T-helper 1 cell treated with Interleukin-12 subunit alpha and Interleukin-12 subunit beta and Interleukin-4 antibody, amounts not matched to agents 30 ng/mL and 1 ng/mL, for 36 hours (primary cell): Measurements from ENCODE around the gene FAM222A. TPM values are rescaled to one million over a fixed set of nuclear protein-coding genes. Genes with fewer than 3 reads are reported as not detected.

Experiments
- intact Hi-C: fragments of 100-400 bp; cut with micrococcal nuclease; formaldehyde crosslinking; loops from one replicate; pipeline ENCODE4 v1.15.1; 2024
- total RNA-seq: library from RNA; stranded (reverse); gene quantifications from 2 replicates; pipeline ENCODE4 v1.2.3, GENCODE V29; 2022

The FAM222A gene
- total RNA-seq, 1 donor from 2014 or later: 0.51 TPM

DNA sequence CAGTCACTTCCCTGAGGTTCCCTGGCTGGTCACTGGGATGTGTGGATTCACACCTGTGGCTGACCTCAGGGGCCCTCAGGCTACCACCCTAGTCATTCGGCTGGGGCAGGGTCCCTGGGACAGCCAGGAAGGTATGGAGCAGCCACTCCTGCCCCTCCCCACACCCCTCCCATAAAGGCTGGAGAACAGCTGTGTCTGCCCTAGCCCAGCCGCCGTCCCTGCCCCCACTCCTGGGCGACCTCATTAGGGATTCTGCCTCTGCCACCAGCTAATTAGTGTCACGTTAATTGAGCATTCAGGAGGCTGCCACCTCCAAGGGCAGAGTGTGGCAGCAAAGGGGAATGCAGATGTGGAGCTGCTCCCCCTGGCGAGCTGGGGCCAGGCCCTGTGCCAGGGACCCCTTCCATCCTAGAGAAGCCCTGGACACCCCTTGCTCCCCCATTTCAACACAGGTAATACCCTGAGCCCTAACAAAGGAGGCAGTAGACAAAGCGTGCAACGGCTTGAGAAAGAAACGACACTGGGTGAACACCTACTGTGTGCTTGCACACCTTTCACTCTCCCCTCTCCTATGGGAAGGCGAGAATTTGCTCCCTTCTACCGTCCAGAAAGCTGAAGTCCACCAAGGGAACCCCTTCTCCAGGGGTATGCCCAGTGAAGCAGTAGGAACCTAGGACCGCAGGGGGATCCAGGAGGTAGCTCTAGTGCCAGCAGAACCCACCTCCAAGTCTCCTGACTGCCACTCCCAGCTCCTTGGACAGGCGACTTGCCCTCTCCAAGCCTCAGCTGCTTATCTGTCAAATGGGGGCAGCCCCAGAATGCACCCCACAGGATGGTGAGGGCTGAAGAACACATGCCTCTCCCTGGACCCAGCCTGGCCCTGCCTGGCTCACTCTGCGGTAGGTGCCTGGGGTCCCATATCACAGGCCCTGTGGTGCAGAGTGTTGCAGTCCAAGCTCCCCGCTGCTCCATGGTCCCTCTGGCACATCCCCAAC, 45.1 kb downstream of the FAM222A start:
- intact Hi-C loops: no loop called here

DNA sequence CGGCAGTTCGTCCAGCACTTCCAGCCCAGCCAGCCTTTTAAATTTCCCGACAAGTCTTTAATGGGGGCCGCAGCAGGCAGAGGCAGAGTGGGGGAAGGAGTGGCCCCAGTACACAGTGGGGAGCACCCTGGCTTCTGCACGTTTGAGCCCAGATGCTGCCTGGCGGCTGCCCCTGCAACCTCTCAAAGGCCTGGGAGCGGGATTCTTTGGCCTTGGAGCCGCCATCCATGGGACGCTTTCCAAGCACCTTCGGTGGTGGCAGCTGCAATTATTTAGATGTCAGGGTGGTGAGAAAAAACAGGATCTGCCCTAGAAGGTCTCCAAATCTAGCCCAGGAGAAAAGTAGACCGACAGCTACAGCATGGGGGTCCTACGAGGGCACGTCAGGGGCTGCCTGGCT, 46.0 kb downstream of the FAM222A start:
- intact Hi-C loops: no loop called here

DNA sequence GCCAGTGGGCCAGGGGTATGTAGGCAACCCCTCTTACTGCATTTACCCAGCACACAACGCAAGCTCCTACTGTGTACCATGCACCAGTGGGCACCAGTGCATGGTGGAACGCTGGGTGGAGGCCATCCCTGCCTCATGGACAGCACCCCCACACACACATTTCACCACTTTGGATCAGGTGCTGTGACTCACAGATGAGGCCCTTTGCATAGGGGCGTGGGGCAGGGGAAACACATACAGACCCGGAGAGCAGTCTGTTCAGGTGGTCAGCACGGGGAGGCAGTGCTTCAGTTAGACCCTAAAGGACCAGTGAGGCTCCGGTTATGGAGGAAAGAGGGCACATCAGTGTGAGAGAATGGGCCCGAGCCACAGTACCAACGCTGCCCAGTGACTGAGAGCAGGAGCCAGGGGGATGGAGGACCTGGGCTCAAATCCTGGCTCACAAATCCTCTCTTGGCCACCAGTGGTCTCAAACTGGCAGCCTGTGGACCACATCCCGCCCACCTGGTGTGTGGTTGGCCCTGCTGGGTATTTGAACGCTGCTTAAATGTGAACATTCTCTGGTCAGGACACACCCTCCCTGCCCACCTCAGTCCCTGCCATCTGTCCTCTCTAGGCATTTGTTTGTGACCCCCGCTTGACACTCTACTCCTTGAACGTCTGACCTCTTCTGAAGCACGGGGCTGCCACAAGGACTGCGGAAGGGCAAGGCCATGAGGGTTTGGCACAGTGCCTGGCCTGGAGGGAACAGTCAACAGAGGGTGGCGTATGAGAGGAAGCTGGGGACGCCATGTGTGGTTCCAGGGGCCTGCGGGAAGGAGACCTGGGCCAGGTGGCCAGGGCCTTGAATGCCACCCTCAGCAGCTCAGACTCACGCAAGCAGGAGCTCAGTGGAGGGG, 46.7 kb downstream of the FAM222A start:
- intact Hi-C loops: no loop called here

DNA sequence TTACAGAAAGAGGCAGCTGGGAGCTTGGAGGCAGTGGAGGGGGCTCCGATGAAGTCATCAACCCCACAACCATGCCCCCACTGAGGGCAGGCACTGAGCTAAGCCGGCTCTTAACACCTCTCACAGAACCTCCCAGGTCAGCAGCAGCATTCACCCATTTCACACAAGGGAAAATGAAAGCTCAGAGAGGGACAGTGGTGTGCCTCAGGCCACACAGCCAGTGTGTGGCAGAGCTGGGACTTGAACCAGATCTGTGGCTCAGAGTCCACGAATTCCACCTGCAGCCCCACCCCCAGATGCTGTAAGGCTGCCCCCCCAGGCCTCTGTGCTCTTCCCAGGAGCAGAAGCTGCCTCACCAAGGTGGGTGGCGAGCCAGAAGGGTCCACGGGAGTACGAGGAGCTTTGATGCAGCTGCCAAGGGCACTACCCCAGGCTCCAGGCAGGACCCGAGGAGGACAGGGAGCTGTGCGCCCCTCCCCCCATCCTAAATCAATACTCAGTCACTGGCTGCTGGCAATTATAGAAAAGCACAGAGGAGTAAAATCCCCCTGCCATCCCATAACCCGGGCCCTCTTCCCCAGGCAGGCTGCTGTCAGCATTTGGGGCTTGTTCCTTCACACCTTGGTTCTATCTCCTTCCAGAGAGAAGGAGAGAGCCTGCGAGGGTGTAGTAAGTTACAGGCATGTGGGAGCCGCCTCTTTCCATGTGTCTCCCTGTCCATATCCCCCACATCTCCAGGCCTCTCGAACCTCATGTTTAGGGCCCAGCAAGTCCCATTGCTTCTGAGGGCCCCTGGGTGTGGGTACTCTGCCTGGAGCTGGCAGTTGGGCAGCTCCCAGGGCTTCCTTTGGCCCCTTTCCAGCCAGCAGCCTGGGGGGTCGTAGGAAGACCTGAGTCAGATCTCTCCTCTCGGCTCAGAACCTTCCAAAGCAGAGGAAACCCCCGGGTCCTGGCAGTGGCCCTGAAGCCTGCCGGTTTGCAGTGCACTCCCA, 47.6 kb downstream of the FAM222A start:
- intact Hi-C loops: no loop called here

DNA sequence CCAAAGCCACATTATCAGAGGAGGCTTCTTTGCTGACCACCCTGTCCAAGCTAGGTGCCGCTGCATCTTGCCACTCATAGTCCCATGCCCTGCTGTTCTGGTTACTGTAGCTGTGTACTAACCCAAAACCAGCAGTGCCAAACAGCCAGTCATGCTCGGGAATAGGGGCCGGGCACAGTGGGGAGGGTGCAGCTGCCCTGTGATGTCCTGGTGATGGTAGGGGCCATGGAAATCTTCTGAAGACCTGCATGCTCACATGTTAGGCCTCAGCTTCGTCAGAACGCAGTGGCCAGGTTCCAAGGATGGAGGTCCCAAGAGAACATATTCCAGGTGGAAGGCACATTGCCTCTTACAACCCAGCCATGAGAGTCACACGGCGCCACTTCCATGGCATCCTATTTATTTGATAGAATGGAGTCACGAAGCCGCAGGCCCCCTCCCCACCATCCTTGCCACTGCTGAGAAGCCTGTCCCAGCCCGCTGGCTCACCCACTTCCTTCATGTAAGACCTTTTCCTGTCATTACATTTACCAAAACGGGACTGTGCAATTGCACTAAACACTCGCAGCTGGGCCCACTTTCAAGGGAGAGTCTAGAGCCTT, 48.5 kb downstream of the FAM222A start:
- intact Hi-C loops: no loop called here

DNA sequence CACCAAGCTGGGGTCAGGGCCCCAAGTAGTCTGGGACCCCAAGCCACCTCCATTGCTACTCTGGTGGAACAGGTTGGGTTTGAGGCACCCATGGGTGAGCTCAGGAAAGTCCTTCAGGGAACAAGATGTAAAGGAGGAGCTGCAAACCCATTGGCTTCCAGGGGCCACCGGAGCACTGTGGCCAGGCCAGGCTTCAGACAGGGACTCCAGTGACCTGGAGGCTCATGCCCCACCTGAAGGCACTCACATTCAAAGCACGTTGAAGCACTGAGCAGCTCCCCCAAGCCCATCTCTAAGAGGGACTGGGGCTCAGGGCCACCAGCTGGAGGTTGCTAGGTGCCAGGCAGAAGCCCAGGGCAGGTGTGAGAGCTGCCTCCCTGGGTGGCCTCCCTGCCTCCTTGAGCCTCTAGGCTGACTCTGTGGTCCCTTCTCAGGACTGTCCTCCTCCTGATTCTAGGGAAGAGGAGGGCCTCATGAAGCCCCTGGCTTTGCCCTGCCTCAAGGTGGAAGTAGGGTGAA, 49.1 kb downstream of the FAM222A start:
- intact Hi-C loops: no loop called here

DNA sequence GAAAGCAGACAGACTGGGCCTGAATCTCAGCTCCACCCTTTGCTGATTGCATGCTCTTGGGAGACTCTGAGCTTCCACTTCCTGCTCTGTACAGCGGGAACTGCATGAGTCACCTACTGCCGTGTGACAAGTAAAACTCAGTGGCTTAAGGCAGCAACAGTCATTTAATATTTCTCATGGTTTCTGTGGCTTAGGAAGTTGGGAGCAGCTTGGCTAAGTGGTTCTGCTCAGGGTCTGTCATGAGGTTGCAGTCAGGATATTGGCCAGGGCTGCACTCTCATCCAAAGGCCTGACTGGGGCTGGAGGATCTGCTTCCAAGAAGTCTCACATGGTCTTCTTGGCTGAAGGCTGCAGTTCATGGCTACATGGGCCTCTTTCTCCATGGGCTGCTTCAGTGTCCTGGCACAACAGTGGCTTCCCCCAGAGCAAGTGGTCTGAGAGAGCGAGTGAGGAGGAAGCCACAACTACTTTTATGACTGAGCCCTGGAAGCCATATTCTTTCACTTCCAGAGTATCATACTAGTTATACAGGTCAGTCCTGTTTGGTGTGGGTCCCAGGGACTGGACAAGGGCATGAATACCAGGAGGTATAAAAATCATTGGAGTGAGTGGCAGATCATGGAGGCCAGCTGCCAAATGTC, 49.7 kb downstream of the FAM222A start:
- intact Hi-C loops: no loop called here

DNA sequence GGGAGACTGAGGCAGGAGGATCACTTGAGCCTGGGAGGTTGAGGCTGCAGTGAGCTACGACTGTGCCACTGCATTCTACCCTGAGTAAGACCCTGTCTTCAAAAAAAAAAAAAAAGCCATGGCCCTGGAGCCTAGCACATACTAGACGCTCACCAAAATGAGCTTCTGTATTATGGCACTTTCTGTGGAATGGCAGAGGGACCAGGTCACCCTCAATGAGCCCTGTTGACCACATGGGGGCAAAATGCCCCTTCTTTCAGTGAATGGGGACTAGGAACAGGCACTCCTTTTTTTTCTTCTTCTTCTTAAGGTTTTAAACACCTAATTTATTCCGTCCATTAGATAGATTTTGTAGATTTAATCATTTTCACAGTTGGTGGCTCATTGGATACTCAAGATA, 50.5 kb downstream of the FAM222A start:
- intact Hi-C loops: no loop called here

DNA sequence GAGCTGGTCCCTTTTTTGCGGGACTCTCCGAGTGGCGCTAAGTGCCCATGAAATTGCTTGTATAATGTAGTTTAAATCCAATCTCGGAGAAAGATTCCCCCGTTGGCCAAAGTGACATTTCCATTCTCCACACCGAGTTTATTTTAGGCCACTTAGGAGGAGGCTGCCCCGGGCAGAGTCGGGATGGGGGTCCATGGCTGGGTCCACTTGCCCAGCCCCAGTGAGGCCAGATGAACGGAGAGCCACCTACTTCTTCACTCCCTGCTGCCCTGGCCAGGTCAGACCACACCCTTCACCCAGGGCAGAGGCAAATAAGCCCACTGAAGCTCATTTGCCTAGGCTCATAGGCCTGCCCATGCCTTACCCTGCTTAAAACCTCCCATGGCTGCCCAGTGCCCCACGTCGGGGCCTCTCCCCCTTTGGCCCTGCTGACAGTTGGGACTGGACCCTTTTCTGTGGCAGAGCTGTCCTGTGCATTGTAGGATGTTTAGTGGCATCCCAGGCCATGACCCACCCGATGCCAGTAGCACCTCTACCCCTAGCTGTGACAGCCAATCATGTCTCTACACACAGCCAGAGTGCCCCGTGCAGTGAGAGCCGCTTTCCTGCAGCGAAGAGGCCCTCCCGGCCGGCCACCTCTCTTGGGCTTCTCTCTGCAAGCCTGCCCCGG, 51.3 kb downstream of the FAM222A start:
- intact Hi-C loops: no loop called here

DNA sequence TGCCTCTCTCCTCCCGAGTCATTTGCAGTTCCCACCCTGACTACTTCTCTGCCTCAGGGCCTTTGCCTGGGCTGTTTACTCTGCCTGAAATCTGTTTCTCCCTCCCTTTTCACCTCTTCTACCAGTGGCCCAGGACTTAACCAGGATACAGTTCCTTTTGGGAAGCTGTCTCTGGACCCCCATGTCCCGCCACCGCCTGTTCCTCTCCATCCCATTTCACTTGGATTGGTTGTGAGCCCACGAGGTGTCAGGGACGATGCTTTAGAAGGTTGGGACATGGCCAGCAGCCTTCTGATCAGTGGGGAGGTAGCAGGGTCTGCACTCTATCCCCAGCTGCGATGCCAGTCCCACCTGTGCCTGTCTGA, 51.8 kb downstream of the FAM222A start:
- intact Hi-C loops: no loop called here

DNA sequence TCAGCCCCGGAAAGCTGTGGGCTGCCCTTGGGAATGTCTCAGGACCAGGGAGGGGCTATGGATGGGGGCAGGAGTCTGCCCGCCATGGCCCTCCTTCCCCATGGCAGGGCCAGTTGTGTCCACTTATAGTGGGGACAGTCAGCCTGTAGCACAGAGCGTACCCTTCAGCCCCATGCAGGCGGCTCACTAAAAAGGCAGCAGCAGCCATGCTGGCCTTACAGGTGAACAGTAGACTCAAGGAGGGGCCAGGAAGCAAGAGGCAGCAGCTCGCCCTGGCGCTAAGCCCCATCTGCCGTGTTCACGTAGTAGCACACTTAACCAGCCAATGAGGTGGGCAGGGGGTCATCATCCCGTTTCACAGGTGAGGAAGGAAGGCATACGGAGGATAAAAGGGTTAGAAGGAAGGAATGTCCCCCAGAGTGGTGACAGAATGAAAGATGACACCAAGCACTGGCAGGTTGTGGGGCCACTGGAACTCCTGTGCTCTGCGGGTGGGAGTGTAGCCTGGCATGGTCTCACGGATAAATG, 52.7 kb downstream of the FAM222A start:
- intact Hi-C loops: no loop called here

DNA sequence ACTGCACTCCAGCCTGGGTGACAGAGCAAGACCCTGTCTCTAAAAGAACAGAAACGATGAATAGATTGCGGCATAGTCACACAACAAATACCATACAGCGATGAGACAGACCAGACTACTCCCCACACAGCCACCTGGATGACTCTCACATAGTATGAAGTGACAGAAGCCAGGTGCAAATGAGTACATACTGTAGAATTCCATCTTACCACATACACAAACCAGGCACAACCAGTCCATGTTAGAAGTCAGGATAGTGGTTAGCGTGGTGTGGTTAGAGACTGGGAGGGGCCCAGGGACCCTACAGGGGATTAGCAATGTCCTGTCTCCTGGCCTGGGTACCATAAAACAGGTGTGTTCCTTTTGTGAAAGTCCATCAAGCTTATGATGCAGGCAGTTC, 53.8 kb downstream of the FAM222A start:
- intact Hi-C loops: no loop called here

DNA sequence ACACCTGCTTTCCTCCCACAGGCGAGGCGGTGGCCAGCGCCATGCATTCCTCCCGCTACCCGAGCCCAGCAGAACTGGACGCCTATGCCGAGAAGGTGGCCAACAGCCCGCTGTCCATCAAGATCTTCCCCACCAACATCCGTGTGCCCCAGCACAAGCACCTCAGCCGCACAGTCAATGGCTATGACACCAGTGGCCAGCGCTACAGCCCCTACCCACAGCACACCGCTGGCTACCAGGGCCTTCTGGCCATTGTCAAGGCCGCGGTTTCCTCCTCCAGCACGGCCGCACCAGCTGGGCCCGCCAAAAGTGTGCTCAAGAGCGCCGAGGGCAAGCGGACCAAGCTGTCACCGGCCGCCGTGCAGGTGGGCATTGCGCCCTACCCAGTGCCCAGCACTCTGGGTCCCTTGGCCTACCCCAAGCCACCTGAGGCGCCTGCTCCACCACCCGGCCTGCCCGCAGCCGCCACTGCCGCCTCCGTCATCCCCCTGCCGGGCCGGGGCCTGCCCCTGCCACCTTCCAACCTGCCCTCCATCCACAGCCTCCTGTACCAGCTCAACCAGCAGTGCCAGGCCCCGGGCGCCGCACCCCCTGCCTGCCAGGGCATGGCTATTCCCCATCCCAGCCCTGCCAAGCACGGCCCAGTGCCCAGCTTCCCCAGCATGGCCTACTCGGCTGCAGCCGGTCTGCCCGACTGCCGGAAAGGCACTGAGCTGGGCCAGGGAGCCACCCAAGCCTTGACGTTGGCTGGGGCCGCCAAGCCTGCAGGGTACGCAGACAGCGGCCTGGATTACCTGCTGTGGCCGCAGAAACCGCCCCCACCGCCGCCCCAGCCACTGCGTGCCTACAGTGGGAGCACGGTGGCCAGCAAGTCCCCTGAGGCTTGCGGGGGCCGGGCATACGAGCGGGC, 54.6 kb downstream of the FAM222A start:
- intact Hi-C loops: no loop called here

DNA sequence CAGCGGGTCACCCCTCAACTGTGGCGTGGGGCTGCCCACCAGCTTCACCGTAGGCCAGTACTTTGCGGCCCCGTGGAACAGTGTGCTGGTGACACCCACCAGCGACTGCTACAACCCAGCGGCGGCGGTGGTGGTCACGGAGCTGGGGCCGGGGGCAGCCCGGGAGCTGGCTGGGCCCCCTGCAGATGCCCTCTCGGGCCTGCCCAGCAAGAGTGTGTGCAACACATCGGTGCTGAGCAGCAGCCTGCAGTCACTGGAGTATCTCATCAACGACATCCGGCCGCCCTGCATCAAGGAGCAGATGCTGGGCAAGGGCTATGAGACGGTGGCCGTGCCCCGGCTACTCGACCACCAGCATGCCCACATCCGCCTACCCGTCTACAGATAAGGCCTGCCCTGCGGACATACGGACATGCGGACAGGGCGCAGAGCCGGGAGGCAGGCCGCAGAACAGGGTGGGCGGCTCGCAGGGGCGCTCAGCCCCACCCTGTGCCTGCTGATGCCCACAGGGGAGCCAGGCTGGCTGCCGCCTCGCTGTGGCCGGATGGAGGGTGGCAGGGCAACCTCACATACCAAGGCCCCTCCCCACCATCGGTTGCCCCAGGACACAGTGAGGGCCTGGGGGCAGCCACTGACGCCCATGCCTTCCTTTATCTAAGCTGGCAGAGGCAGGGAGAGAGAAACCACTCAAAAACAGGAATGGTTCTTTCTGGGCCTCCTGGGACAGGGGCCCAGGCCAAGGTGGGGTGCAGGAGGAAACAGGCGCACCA, 55.5 kb downstream of the FAM222A start:
- intact Hi-C loops: no loop called here

DNA sequence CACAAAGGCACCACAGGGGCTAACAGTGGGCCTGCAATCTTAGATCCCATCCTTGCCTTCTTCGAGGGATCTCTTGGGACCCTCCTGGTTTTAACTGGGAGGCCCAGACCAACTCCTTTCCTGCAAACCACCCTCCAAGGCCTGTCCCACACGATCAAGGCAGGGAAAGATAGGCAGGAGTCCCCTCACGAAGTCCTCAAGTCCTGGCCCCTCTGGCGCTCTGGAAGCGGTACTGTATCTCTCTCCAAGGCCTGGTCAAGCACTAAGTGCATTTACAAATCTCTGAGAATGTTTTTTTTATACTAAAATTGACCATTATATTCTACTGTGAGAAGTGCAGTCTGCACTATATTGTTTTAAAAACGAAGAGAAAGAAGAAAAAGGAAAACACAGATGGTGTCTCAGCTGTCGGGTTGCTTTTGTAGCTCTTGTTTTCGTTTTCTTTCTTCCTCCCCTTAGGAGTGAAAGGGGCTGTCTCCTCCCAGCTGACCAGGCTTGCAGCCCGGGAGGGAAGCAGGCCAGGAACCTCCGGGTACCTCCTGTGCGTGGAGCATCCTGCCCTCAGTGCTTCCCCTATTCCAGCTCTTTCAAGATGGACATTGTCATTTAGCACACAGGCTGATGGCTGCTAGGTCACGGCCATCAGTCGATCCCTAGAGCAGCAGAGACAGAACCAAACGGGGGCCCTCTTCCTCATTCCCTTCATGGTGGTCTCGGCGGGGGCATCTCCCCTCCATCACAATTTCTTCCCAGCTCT, 56.7 kb downstream of the FAM222A start:
- intact Hi-C loops: no loop called here

DNA sequence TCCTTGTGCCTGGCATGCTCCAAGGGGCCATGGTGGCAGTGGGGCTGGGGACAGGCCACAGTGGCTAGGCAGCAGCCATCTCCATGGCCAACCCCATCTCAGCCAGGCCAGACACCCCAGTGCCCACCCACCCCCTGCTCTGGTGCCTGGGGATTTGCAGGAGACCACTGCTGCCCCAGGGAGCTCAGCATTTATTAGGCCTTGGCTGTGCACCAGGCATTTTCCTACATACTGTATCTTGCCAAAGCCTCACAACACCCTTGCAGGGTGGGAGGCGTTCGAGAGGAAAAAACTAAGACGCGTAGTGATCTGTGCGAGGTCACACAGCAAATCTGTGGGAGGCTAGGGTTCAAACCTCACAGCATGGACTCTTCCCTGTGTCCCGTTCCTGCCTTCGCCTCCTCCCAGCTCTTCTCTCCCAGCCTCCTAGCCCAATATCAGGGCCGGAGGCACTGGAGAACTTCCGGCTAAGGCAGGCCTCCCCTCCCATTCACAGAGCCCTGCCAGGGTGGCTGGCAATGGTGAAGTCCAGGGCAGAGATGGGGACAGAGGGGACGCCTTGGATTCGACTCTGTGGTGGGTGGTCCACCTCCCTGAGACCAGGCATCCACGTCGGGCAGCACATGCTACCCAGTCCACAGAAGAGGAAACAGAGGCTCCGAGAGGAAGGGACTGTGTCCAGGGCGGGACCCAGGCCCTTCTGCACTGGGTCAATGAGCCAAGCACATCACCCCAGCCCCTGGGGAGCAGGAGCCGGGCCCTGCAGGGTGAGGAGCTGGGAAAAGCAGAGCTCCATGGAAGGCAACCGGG, 57.4 kb downstream of the FAM222A start:
- intact Hi-C loops: no loop called here
